Right ventricle myocardium superior (tissue), 1 donor: Measurements from ENCODE around the gene NMT1. TPM values are rescaled to one million over a fixed set of nuclear protein-coding genes. Genes with fewer than 3 reads are reported as not detected.

Experiments
- ATAC-seq: fragments of 200-7000 bp; cut with Tn5 transposase; one replicate; pipeline ENCODE4 v1.9.1; 2020; ENCODE audit warnings: mild to moderate bottlenecking; ENCODE audit not compliant: poor library complexity
- DNase-seq: peaks from one replicate; pipeline ENCODE4 v3.0.0-alpha.2; 2020
- intact Hi-C: fragments of 100-400 bp; cut with DNase I; formaldehyde crosslinking; loops from one replicate; pipeline ENCODE4 v1.11.2; 2022
- total RNA-seq: library from RNA; stranded (reverse); fragmentation: NEBNext Ultra II Directional; extraction: Animal tissue kit (Norgen Biotek cat#: 25700); gene quantifications from one replicate; pipeline ENCODE4 v1.2.1, GENCODE V29; 2021
- donor health status: DM: no; HTN: yes; CAD: no; lungs with severe emphysema.

Gene NMT1
- total RNA-seq, 1 donor from 2014 or later = 84.5 TPM

DNA sequence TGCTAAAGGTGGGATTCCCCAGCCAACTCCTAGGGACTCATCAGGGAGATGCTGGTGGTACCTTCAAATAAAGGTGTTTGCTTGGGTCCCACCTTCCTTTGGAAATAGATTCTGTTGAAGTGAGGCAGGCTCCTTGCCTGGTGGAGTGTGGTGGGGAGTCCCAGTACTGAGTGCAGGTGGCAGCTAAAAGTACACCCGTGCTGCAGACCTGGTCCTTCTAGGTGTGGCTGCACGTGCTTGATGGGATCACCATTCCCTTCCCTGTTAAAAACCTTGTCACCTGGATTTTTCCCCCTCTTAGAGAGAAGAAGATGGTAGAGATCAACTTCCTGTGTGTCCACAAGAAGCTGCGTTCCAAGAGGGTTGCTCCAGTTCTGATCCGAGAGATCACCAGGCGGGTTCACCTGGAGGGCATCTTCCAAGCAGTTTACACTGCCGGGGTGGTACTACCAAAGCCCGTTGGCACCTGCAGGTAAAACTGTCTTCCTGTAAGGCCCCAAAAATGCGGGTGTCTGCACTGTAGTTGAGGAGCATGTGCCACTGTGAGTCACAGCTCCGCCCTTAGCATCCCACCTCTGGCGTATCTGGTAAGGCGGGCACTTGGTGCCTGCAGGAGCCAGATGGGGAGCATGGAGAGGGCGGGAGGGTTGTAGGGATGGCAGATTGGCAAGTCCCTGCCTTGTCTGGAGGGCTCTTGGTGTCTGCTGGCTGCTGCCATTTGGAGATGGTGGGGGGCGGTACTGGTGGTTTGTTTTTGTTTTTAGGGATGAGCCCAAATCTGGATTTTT lies 37.2 kb downstream of the NMT1 start:
- no peak for ATAC-seq
- intact Hi-C loops = loop anchor here (5.0 to 10.0 kb wide), 2 partner anchors 34 to 183 kb away; partner anchors contain the start of genes GFAP and PLCD3
- no peak for DNase-seq

- intact Hi-C loops = loop anchor here (5.0 to 10.0 kb wide), 2 partner anchors 33 to 184 kb away; partner anchors contain the start of genes GFAP and PLCD3
- DNase-seq (peak; percentile 92), ATAC-seq (peak; percentile 78)
Observed at GRCh38 chr17:45098869-45099616, 37.9 kb downstream of the NMT1 start.

DNA sequence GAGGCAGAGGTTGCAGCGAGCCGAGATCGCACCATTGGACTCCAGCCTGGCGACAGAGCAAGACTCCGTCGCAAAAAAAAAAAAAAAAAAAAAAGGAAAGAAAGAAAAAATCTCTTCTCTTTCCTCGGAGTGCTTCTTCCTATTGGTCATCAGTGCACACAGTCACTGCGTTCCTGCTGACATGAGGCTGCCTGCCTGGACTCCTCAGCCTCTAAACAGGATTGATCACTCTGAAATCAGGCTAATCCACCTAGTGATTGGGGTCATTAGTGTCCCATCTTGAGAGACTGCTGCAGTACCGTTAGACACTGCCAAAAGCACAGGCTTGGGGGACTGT lies 40.4 kb downstream of the NMT1 start:
- intact Hi-C loops = no loop called here
- DNase-seq (no peak), ATAC-seq (no peak)

- ATAC-seq = no peak
- intact Hi-C loops = no loop called here
- no peak for DNase-seq
Observed at GRCh38 chr17:45101883-45102811, 41.0 kb downstream of the NMT1 start.

DNA sequence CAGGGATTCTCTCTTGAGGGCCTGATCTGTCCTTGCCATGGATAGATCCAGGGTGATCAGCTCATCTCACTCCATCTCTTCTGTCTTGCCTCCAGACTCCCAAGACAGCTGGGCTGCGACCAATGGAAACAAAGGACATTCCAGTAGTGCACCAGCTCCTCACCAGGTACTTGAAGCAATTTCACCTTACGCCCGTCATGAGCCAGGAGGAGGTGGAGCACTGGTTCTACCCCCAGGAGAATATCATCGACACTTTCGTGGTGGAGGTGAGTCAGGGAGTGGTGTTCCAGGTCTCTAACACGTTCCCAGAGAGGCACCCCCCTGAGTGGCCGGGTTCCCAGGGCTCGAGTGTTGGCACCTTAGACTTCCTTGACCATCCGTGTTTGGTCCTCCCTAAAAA lies 41.7 kb downstream of the NMT1 start:
- ATAC-seq = no peak
- intact Hi-C loops = no loop called here
- DNase-seq = no peak

DNA sequence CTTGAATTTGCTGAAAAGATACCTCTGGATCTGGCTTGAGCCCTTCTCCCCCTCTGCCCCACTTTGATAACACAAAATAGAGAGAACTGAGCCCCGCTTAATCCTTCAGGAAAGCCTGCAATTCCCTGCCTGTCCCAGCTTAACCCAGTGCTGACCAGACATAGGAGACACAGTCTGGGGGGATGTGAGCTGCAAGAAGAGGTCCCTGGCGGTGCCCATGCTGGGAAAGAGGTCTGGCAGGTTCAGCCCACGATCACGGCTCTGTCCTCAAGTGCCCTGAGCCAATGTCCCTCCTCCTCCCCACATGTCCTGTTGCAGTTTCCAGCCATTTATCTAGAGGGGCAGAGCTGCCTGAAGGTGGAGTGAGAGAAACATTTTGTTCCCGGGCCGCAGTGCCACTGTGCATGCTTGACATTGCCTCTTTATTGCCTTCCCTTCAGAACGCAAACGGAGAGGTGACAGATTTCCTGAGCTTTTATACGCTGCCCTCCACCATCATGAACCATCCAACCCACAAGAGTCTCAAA lies 42.2 kb downstream of the NMT1 start:
- peak; percentile 53 for DNase-seq
- ATAC-seq = peak; percentile 77
- intact Hi-C loops = no loop called here

DNA sequence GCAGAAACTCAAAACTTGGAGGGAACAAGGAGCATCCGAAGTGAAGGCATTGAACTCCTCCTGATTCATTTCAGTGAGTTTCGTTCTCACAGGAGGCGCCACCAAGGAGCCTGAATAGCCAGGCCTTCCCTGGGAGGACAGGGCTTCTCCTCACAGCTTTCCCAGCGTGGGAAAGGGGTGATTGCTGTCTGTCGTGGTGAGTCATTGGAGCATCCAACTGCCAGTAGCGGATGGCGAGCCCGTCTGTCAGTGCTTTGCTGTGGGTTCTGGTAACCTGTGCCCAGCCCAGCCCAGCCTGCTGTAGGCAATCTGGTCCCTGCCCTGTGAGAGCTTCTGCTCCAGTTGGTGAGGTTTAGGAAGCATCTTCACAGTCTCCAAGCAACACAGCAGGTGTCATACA lies 42.9 kb downstream of the NMT1 start:
- ATAC-seq (no peak), DNase-seq (no peak)
- intact Hi-C loops = no loop called here

DNA sequence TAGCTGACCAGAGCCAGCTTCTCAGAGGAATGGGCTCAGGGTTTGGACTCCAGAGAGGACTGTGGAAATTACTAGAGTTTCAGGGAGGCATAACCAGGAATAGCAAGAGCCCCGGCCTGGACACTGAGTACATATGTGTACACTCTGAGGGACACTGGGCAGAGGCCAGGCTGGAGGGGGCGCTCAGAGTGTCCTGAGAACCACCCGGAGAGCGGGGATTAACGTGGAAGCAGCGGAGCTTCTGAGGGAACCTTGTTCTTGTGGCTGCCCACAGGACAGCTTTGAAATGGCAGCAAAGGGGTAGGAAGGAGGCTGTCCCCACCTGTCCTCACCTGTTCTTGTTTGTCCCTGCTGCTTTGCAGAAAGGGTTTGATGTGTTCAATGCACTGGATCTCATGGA lies 43.4 kb downstream of the NMT1 start:
- DNase-seq (no peak), ATAC-seq (peak; percentile 0)
- intact Hi-C loops = no loop called here

GRCh38 chr17:45104907-45105624 lies 43.9 kb downstream of the NMT1 start:
- DNase-seq (no peak), ATAC-seq (no peak)
- intact Hi-C loops = no loop called here

DNA sequence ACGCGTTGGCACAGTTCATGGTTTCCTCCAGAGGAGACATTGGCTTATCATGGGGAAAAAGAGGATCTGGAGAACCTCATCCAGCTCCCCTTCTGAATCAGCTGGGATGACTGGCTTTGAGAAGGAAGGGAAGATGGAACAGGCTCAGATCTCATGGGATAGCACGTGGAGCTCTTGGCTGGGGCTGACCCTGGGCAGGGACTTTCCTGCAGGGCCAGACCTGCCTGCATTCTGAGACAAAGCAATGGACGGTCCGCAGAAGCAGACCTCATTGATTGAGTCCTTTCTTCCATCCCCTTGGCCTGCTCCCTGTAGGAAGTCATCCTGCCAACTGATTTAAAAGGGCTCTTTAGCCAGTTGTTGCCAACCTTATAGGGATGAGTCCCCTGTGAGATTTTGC lies 45.0 kb downstream of the NMT1 start:
- DNase-seq (peak; percentile 32), ATAC-seq (no peak)
- intact Hi-C loops = no loop called here

GRCh38 chr17:45106582-45106981 lies 45.5 kb downstream of the NMT1 start:
- ATAC-seq (no peak), DNase-seq (peak; percentile 24)
- intact Hi-C loops = no loop called here

GRCh38 chr17:45107293-45108010 lies 46.3 kb downstream of the NMT1 start:
- DNase-seq = peak; percentile 35
- no peak for ATAC-seq
- intact Hi-C loops = no loop called here

- DNase-seq (no peak), ATAC-seq (no peak)
- intact Hi-C loops = no loop called here
Observed at GRCh38 chr17:45108051-45108450, 46.9 kb downstream of the NMT1 start.

- ATAC-seq = no peak
- intact Hi-C loops = no loop called here
Observed at GRCh38 chr17:45108595-45109521, 47.7 kb downstream of the NMT1 start.

GRCh38 chr17:45110676-45111611 lies 49.8 kb downstream of the NMT1 start:
- ATAC-seq = peak; percentile 81

More at GRCh38 chr17:45108595-45109521, 47.7 kb downstream of the NMT1 start:
- no peak for DNase-seq

GRCh38 chr17:45111850-45112249 lies 50.7 kb downstream of the NMT1 start:
- DNase-seq (no peak), ATAC-seq (no peak)
- intact Hi-C loops = no loop called here

More at GRCh38 chr17:45110676-45111611, 49.8 kb downstream of the NMT1 start:
- intact Hi-C loops = no loop called here
- DNase-seq = peak; percentile 66
